Measurements from ENCODE around the gene CXorf58.
A peak's percentile ranks its signal among the peaks of the same experiment; 100 is the strongest.

CXorf58 gene

DNA sequence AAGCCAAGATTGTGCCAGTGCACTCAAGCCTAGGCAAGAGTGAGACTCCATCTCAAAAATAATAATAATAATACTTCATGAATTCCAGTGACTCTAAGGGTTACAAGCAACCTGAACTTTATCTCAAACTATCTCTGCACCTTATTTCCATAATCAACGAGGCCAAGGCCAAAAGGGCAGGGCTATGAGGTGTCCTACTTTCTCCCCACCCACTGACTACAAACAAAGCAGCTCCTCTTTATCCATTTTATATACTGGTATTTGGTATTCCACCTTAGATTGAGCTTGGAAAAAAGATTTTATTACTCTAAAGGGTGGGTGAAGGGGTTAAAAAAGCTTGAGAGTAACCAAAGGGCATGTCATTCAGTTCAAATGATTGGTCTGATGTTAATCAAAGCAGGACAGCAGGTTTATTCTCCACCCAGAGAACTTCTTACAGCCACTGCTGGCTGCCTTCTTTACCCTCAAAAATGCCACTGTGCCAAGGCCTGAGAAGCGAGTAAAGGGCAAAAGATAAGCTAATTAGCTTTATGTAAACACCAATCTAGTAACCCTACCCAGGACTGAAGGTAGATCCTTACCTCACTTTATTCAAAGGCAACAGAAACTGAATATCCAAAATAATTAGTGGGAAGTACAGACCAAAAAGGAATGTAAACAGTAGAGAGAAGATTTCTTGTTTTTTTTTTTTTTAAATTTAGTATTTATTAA lies 28.3 kb upstream of the CXorf58 start:
- Histone ChIP-seq H3K4me1 (ENCODE audit: insufficient read depth, low read length, severe bottlenecking) (peaks cover 11% of the 10 kb centered on the region), H3K9me2 (ENCODE audit: low read depth, low read length) (no peaks in the 10 kb centered on the region), H3K27ac (ENCODE audit: low read depth, low read length, poor library complexity, severe bottlenecking) (no peak overlapping the region), H3K9ac (ENCODE audit: low read length) (no peak overlapping the region), H2AFZ (ENCODE audit: low read length) (no peak overlapping the region), H3K4me3 (ENCODE audit: low read depth, low read length, poor library complexity, severe bottlenecking) (no peak overlapping the region), H3F3A (ENCODE audit: insufficient read depth, low read length) (no peaks in the 10 kb centered on the region), H3K36me3 (ENCODE audit: insufficient read depth, low read length) (no peaks in the 10 kb centered on the region), H3K79me2 (ENCODE audit: insufficient read depth, low read length) (no peaks in the 10 kb centered on the region), H4K20me1 (ENCODE audit: insufficient read depth, low read length) (no peaks in the 10 kb centered on the region), H3K9me3 (ENCODE audit: low read length) (no peaks in the 10 kb centered on the region), H3K27me3 (ENCODE audit: insufficient read depth, low read length) (no peaks in the 10 kb centered on the region), H3K4me2 (ENCODE audit: low read length) (no peak overlapping the region)
- TF ChIP-seq, protein P1, sequence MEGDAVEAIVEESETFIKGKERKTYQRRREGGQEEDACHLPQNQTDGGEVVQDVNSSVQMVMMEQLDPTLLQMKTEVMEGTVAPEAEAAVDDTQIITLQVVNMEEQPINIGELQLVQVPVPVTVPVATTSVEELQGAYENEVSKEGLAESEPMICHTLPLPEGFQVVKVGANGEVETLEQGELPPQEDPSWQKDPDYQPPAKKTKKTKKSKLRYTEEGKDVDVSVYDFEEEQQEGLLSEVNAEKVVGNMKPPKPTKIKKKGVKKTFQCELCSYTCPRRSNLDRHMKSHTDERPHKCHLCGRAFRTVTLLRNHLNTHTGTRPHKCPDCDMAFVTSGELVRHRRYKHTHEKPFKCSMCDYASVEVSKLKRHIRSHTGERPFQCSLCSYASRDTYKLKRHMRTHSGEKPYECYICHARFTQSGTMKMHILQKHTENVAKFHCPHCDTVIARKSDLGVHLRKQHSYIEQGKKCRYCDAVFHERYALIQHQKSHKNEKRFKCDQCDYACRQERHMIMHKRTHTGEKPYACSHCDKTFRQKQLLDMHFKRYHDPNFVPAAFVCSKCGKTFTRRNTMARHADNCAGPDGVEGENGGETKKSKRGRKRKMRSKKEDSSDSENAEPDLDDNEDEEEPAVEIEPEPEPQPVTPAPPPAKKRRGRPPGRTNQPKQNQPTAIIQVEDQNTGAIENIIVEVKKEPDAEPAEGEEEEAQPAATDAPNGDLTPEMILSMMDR (IDR thresholded peaks at IDR 0.05; ENCODE audit: low read length) = no peak

DNA sequence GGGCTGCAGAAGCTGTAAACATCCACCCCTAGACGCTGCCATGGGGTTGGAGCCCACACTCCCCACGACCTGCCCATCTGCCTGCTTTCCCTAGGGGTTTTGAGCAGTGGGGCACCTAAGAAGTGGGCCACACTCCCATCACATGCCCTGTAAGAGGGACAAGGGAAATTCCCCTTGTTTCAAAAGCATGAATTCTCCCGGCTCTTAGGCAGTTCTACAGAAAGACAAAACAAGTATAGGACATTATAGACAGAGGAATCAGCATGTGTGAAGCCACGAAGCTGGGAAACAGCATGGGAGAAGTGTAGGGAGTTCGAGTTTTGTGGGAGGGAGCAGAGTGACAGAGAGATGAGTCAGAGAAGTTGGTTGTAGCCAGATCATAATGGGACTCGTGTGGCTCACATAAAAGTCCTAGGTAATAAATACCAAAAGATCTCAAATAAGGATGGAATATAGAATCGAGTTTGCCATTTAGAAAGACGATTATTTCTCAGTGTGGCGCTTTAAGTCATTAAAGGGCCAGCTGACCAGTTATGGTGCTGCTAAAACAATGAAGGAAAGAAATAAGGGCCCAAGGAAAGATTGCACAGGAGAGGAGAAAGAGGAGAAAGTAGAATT lies 24.0 kb upstream of the CXorf58 start:
- Histone ChIP-seq H3K27ac (ENCODE audit: low read depth, low read length, poor library complexity, severe bottlenecking) (no peak overlapping the region), H3K9ac (ENCODE audit: low read length) (peak overlapping the region; percentile 34; the same call in 1 of the 2 replicates)
- TF ChIP-seq EZH2 (IDR thresholded peaks at IDR 0.05; ENCODE audit: borderline replicate concordance, low read length) = no peak
- TF ChIP-seq, protein P1 (IDR thresholded peaks at IDR 0.05; ENCODE audit: low read length) = no peak

GRCh38 chrX:23884427-23885024 lies 23.3 kb upstream of the CXorf58 start:
- no peaks in the 10 kb centered on the region for H4K20me1 ChIP-seq (ENCODE audit: insufficient read depth, low read length)
- H3K36me3 ChIP-seq (ENCODE audit: insufficient read depth, low read length) = no peaks in the 10 kb centered on the region
- H3K27me3 ChIP-seq (ENCODE audit: insufficient read depth, low read length) = no peaks in the 10 kb centered on the region
- H3K9me2 ChIP-seq (ENCODE audit: low read depth, low read length) = no peaks in the 10 kb centered on the region
- no peak for TF ChIP-seq EZH2 (IDR thresholded peaks at IDR 0.05; ENCODE audit: borderline replicate concordance, low read length)
- TF ChIP-seq, protein P1 (IDR thresholded peaks at IDR 0.05; ENCODE audit: low read length) = no peak
- H3F3A ChIP-seq (ENCODE audit: insufficient read depth, low read length) = no peaks in the 10 kb centered on the region
- H2AFZ ChIP-seq (ENCODE audit: low read length) = no peak overlapping the region
- H3K4me1 ChIP-seq (ENCODE audit: insufficient read depth, low read length, severe bottlenecking) = peaks cover 17% of the 10 kb centered on the region
- no peaks in the 10 kb centered on the region for H3K9me3 ChIP-seq (ENCODE audit: low read length)
- H3K4me3 ChIP-seq (ENCODE audit: low read depth, low read length, poor library complexity, severe bottlenecking) = no peak overlapping the region
- no peaks in the 10 kb centered on the region for H3K79me2 ChIP-seq (ENCODE audit: insufficient read depth, low read length)
- H3K9ac ChIP-seq (ENCODE audit: low read length) = no peak overlapping the region
- no peak overlapping the region for H3K4me2 ChIP-seq (ENCODE audit: low read length)
- no peak overlapping the region for H3K27ac ChIP-seq (ENCODE audit: low read depth, low read length, poor library complexity, severe bottlenecking)

More for the DNA sequence above, 24.0 kb upstream of the CXorf58 start:
- Histone ChIP-seq H3F3A (ENCODE audit: insufficient read depth, low read length) (no peaks in the 10 kb centered on the region), H3K4me1 (ENCODE audit: insufficient read depth, low read length, severe bottlenecking) (peaks cover 11% of the 10 kb centered on the region), H3K36me3 (ENCODE audit: insufficient read depth, low read length) (no peaks in the 10 kb centered on the region), H3K27me3 (ENCODE audit: insufficient read depth, low read length) (no peaks in the 10 kb centered on the region), H3K79me2 (ENCODE audit: insufficient read depth, low read length) (no peaks in the 10 kb centered on the region), H3K4me2 (ENCODE audit: low read length) (no peak overlapping the region; the same call in 1 of the 2 replicates), H3K9me3 (ENCODE audit: low read length) (no peaks in the 10 kb centered on the region), H2AFZ (ENCODE audit: low read length) (no peak overlapping the region), H3K9me2 (ENCODE audit: low read depth, low read length) (no peaks in the 10 kb centered on the region), H4K20me1 (ENCODE audit: insufficient read depth, low read length) (no peaks in the 10 kb centered on the region), H3K4me3 (ENCODE audit: low read depth, low read length, poor library complexity, severe bottlenecking) (no peak overlapping the region)
